Right kidney (tissue), 1 donor: ENCODE results near the gene LRRFIP2.

ENCODE experiments used
- DNase-seq: peaks from one replicate; pipeline ENCODE4 v3.0.0-alpha.2; 2016

LRRFIP2 gene

GRCh38 chr3:37024820-37025405 is 149.5 kb downstream of the LRRFIP2 start:
- no peak for DNase-seq

GRCh38 chr3:37024092-37024491 is 150.3 kb downstream of the LRRFIP2 start:
- no peak for DNase-seq

- DNase-seq: no peak
These were observed 156.7 kb downstream of the LRRFIP2 start for GRCh38 chr3:37017683-37018082.

GRCh38 chr3:37016903-37017302 is 157.5 kb downstream of the LRRFIP2 start:
- no peak for DNase-seq

- DNase-seq: no peak
These were observed 158.7 kb downstream of the LRRFIP2 start for GRCh38 chr3:37015642-37016041.

GRCh38 chr3:37014620-37015019 is 159.8 kb downstream of the LRRFIP2 start:
- no peak for DNase-seq
